ENCODE data around the gene SMDT1. TPM values are rescaled to one million over a fixed set of nuclear protein-coding genes. Genes with fewer than 3 reads are reported as not detected.
A peak's percentile ranks its signal among the peaks of the same experiment; 100 is the strongest.

Gene SMDT1
- total and polyA plus RNA-seq, 5 donors: 124 to 190 (median 180) TPM

DNA sequence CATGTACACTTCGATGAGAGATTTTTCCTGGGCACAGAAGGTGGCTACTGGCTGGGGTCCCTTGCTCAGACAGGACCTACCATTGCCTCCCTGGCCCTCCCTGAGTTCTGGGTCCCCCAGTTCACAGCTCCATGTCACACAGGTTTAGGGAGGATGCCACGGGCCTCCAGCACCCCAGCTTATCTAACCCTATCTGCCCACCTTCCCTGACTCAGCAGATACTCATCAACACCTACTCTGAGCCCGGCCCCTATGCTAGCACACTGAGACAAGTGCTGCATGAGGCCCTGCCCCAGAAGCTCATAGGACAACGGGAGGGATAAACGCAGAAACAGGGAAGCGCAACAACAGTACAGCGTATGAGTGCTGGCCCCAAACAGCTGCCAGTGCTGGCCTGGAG, 18.5 kb upstream of the SMDT1 start:
- no peaks in the 10 kb centered on the region for H3K27me3 ChIP-seq (ENCODE audit: control insufficient read depth, insufficient read depth)
- DNase-seq (no peak), ATAC-seq (no peak)
- WGBS: 93% methylated on average over 7 of the region's 7 CpGs
- no peaks in the 10 kb centered on the region for H3K4me1 ChIP-seq (ENCODE audit: control insufficient read depth, insufficient read depth, low read length)
- H3K27ac ChIP-seq (ENCODE audit: low read length): no peak overlapping the region
- H3K4me3 ChIP-seq (ENCODE audit: low read length): no peak overlapping the region
- no peaks in the 10 kb centered on the region for H3K9me3 ChIP-seq (ENCODE audit: control insufficient read depth, low read length)
- intact Hi-C loops (cut with DNase I): no loop called here

DNA sequence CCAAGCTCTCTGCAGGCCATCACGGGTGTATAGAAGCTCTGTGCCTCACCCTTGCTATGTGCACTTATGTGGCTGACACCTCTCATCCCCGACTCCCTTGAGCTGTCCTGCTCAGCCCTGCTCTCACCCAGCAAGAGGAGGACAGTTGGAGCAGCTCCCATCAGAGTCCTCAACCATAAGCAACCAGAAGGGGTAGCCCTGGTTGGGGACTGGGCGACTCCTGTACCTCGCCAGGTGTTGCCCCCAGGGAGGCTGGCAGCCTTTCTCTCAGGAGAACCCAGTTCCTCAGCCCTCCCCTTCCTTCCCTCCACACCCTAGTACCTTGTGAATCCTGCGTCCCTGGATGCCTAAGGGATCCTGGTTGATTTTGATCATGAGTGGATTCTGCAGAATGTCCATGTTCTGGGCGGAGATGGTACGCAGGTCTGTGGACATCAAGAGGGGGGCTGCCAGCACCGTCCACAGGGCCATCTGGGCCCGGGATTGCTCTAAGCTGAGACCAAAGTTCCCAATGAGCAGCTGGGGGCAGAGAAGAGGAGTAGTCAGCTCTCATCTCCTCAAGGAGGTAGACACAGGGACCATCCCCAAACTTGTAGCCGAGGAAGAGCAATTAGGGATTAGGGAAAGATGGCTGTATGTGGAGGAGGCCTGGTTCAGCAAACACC, 16.9 kb upstream of the SMDT1 start:
- intact Hi-C loops (cut with DNase I): no loop called here
- no peaks in the 10 kb centered on the region for H3K4me1 ChIP-seq (ENCODE audit: control insufficient read depth, insufficient read depth, low read length)
- ATAC-seq (no peak), DNase-seq (no peak)
- no peak overlapping the region for H3K4me3 ChIP-seq (ENCODE audit: low read length)
- WGBS: 93% methylated on average over 10 of the region's 10 CpGs
- H3K27me3 ChIP-seq (ENCODE audit: control insufficient read depth, insufficient read depth): no peaks in the 10 kb centered on the region
- H3K9me3 ChIP-seq (ENCODE audit: control insufficient read depth, low read length): no peaks in the 10 kb centered on the region
- no peak overlapping the region for H3K27ac ChIP-seq (ENCODE audit: low read length)

DNA sequence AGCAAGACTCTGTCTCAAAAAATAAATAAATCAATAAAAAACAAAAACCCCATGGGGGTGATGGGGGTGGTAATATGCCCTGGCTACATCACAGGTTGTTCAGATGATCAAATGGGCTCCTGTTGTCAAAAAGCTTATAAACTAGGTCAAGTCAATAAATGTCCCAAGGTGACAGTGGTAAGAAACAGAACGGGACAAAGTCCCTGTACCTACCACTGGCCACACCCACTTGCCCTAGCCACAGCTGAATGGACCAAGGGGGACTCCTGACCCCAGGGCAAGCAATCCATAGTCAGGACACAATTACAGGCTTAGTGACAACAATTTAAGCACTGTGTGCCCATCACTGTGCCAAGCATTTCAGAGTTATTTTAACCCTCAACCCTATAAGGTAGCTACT, 14.9 kb upstream of the SMDT1 start:
- ATAC-seq (no peak), DNase-seq (no peak)
- Histone ChIP-seq H3K4me1 (ENCODE audit: control insufficient read depth, insufficient read depth, low read length) (no peaks in the 10 kb centered on the region), H3K27me3 (ENCODE audit: control insufficient read depth, insufficient read depth) (no peaks in the 10 kb centered on the region), H3K9me3 (ENCODE audit: control insufficient read depth, low read length) (no peaks in the 10 kb centered on the region), H3K4me3 (ENCODE audit: low read length) (no peak overlapping the region), H3K27ac (ENCODE audit: low read length) (no peak overlapping the region)
- WGBS: 97% methylated on average over 1 of the region's 1 CpG
- intact Hi-C loops (cut with DNase I): no loop called here

DNA sequence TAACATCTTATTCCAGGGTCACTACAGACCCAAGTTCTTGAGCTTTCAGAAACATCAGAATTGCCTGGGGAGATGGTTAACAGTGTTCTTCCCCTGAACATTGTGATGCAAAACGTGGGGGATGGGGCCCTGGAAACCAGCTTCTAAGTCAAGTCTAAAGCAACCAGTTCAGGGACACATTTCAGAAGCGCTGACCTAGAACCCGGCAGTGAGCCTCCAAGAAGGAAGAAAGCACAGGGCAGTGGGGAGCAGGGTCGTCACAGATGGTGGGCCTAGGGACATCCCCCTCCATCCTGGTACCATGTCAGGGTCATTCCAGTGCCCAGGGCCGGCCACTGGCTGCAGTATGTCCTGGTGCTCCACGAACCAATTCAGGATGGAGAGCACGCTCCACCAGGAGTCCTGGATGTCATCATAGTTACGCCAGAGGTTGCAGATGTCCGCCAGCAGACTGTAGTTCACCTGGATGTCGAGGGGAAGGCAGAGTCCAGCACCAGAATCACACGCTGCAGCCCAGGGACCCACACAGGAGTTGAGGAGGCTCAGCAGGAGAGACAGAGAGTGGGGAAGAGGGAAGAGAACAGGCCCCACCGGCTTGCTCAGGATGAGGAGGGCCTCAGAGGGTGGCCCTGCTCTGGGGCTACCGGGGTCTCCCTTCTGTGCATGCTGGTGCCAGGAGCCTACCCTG, 13.9 kb upstream of the SMDT1 start:
- WGBS: 87% methylated on average over 13 of the region's 13 CpGs
- H3K4me1 ChIP-seq (ENCODE audit: control insufficient read depth, insufficient read depth, low read length): no peaks in the 10 kb centered on the region

DNA sequence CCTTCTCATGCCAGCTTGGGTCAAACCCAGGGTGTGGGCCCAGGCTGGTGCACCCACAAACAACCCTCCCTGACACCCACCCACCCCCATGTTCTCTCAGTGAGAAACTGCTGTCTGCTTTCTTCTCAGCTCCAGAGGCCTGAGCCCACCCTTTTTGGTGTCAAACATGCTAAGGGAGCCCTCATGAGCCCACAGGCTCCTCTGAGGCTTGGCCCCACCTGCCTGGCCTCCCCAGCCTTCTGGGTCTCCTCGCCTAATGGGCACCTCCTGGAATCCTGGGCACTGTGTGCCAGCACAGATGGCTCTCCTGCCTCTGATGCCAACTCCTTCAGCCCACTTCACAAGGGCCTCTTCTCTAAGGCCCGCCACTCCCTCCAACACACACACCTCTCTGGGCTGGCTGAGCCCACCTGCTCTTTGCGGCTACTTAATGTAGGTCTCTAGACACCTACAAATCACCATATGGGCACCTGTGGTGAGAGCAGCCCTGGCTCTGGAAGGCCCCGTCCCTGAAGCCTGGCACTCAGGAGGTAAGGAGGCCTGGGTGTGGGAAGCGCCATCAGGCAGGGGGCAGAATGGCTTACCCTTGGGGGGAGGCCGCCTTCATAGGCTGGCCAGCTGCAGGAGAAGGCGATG, 13.3 kb upstream of the SMDT1 start:
- H3K27ac ChIP-seq (ENCODE audit: low read length): no peak overlapping the region
- ATAC-seq (no peak), DNase-seq (no peak)
- WGBS: 96% methylated on average over 7 of the region's 7 CpGs
- H3K4me3 ChIP-seq (ENCODE audit: low read length): no peak overlapping the region
- H3K4me1 ChIP-seq (ENCODE audit: control insufficient read depth, insufficient read depth, low read length): no peaks in the 10 kb centered on the region
- intact Hi-C loops (cut with DNase I): no loop called here
- no peaks in the 10 kb centered on the region for H3K27me3 ChIP-seq (ENCODE audit: control insufficient read depth, insufficient read depth)
- no peaks in the 10 kb centered on the region for H3K9me3 ChIP-seq (ENCODE audit: control insufficient read depth, low read length)

More for the DNA sequence above, 13.9 kb upstream of the SMDT1 start:
- DNase-seq (no peak), ATAC-seq (no peak)
- Histone ChIP-seq H3K4me3 (ENCODE audit: low read length) (no peak overlapping the region), H3K27me3 (ENCODE audit: control insufficient read depth, insufficient read depth) (no peaks in the 10 kb centered on the region), H3K9me3 (ENCODE audit: control insufficient read depth, low read length) (no peaks in the 10 kb centered on the region), H3K27ac (ENCODE audit: low read length) (no peak overlapping the region)
- intact Hi-C loops (cut with DNase I): no loop called here

- Histone ChIP-seq H3K27ac (ENCODE audit: low read length) (no peak overlapping the region), H3K4me3 (ENCODE audit: low read length) (no peak overlapping the region), H3K9me3 (ENCODE audit: control insufficient read depth, low read length) (no peaks in the 10 kb centered on the region), H3K27me3 (ENCODE audit: control insufficient read depth, insufficient read depth) (no peaks in the 10 kb centered on the region), H3K4me1 (ENCODE audit: control insufficient read depth, insufficient read depth, low read length) (no peaks in the 10 kb centered on the region)
- intact Hi-C loops (cut with DNase I): no loop called here
- DNase-seq: no peak
- 96% methylated on average over 10 of the region's 10 CpGs for WGBS
- no peak for ATAC-seq
These were observed 12.6 kb upstream of the SMDT1 start for GRCh38 chr22:42066937-42067336.

DNA sequence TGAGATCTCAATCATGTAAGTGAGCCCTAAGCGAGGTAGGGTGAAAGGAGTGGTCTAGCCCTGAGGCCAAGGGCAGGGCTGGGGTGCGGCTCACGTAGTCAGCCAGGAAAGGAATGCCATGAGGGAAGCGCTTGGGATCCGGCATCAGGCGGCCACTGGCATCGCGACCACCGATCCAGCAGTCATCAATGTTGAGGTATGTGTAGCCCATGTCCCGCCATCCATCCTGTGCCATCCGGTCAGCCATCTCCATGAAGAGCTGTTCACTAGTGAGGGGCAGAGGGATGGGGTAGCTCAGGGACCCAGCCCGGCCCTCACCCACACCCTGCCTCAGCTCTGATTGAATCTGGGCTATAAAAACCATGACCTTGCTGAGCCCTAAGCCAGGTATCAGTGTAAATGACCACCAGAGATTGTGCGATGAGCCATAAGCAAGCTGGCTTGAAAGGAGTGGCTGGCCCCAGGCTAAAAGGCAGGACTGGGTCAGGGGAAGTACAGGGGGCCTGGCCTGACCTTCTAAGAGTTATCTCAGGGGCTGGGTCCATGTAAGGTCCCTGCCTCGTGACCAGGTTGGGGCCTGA, 11.7 kb upstream of the SMDT1 start:
- Histone ChIP-seq H3K4me3 (ENCODE audit: low read length) (no peak overlapping the region), H3K4me1 (ENCODE audit: control insufficient read depth, insufficient read depth, low read length) (no peaks in the 10 kb centered on the region), H3K27ac (ENCODE audit: low read length) (no peak overlapping the region), H3K9me3 (ENCODE audit: control insufficient read depth, low read length) (no peaks in the 10 kb centered on the region), H3K27me3 (ENCODE audit: control insufficient read depth, insufficient read depth) (no peaks in the 10 kb centered on the region)
- intact Hi-C loops (cut with DNase I): no loop called here
- 97% methylated on average over 14 of the region's 14 CpGs for WGBS
- no peak for DNase-seq
- no peak for ATAC-seq

GRCh38 chr22:42068291-42068690, 11.2 kb upstream of the SMDT1 start:
- Histone ChIP-seq H3K4me3 (ENCODE audit: low read length) (no peak overlapping the region), H3K9me3 (ENCODE audit: control insufficient read depth, low read length) (no peaks in the 10 kb centered on the region), H3K27me3 (ENCODE audit: control insufficient read depth, insufficient read depth) (no peaks in the 10 kb centered on the region), H3K27ac (ENCODE audit: low read length) (no peak overlapping the region), H3K4me1 (ENCODE audit: control insufficient read depth, insufficient read depth, low read length) (no peaks in the 10 kb centered on the region)
- WGBS: 96% methylated on average over 4 of the region's 4 CpGs
- intact Hi-C loops (cut with DNase I): no loop called here
- ATAC-seq: no peak
- DNase-seq: no peak

DNA sequence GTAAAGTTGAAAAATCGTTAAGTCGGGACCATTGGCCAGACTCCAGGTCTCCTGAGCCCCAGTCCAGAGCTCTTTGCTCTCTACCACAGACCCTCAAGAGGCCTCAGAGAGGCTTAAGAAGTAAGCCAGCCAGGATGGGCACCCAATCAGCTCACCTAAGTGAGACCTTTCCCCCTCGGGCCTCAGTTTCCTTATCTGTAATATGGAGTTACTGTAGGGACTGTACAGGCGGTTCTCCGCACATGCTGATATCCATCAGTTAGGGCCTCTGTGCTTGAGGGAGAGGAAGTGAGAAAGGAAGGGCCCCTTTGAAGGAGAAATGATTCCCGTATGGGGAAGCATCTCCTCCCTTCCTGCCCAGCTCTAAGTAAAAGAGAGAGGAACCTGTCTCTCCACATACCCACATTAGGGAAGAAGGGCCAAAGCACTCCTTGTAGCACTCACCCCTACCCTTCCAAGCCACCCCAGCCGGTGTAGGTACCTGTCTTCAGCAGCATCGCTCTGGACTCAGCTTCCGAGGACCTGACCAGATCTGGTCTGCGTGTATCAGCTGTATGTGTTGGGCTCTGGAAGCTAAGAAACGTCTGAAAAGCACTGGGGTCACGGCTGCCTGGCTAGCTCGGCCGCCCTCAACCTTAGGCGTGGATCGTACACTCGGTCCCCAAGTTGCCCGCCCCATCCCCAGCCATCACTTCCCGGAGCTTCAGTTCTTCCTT, 9.5 kb upstream of the SMDT1 start:
- H3K27ac ChIP-seq (ENCODE audit: low read length): peak overlapping the region; percentile 85
- ATAC-seq (peak; percentile 1 to 7), DNase-seq (no peak)
- H3K4me3 ChIP-seq (ENCODE audit: low read length): peak overlapping the region; percentile 63
- H3K4me1 ChIP-seq (ENCODE audit: control insufficient read depth, insufficient read depth, low read length): no peaks in the 10 kb centered on the region
- 20% methylated on average over 19 of the region's 19 CpGs for WGBS
- H3K9me3 ChIP-seq (ENCODE audit: control insufficient read depth, low read length): no peaks in the 10 kb centered on the region
- intact Hi-C loops (cut with DNase I): no loop called here
- no peaks in the 10 kb centered on the region for H3K27me3 ChIP-seq (ENCODE audit: control insufficient read depth, insufficient read depth)

DNA sequence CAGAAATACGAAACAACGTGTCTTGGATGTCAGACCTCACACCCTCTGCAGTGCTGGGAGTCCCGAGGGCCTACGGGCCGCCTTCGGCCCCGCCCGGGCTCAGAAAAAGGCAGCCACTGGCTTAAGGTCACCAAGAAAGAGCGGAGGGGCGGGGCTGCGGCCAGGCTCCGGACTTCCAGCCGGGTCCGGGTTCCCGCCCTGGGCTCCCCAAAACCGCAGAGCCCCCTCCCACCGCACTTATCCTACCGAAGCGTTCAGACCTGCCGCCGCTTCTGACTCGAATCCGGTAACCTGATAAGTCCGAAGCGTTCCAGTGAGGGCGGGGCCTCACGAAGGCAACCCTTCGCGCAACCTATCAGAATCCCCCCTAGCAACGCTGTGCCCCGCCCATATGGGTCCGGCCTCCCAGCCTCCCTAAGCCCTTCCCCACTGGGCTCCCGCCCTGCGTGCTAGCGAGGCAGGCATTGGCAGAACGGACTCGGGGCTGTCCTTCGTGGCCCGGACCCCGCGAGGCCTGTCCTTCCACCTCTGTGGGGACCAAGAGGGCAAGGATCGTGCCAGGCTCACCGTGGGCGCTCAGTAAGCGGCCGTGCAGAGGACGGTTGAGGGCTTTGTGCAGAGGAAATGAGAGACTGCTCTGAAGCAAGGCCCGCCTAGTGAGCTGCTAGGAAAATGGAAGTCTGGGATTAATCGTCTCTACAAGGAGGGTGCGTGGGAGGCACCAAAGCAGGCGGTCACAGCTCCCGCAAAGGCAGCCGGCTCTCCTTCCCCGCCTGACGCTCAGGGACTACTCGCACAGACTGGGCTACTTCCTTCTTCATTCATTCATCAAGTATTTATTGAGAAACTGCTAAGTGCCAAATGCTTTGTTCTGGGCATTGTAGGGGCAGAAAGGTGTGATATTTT, 8.7 kb upstream of the SMDT1 start, which contains the start of gene NAGA:
Gene NAGA (minus strand): TSS at position 296 of the 906 bp plus-strand sequence. CDS start 515 bp downstream, outside the sequence.
- Histone ChIP-seq H3K27me3 (ENCODE audit: control insufficient read depth, insufficient read depth) (no peaks in the 10 kb centered on the region), H3K4me3 (ENCODE audit: low read length) (peak within 1 kb of the TSS; percentile 63), H3K9me3 (ENCODE audit: control insufficient read depth, low read length) (no peaks in the 10 kb centered on the region), H3K27ac (ENCODE audit: low read length) (peak within 1 kb of the TSS; percentile 85), H3K4me1 (ENCODE audit: control insufficient read depth, insufficient read depth, low read length) (no peaks in the 10 kb centered on the region)
- ATAC-seq: peak; percentile 96
- WGBS: under 1% methylated on average over 56 of the region's 56 CpGs
- peak; percentile 97 to 99 (median 98) for DNase-seq
- intact Hi-C loops (cut with DNase I): no loop called here
